ENCODE data around the gene FXYD4.

DNA sequence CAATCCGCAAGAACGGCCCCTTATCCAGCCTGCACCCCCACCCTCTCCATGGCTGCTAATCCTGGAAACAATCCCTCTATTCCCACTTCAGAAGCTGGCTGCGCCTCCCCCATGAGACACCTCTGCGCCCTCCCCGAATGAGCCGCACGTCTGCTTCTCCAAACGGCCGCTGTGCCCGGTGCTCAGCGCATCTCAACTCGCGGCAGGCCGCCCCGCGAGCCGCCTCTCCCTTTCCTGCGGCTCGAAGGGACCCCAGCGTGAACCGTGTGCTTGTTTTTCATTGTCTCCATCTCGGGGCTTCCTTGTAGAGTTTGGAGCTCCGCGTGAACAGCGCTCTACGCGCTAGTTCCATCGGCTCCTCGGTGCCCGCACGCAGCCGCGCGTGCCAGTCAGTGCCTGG, 20.8 kb upstream of the FXYD4 start:
- TF ChIP-seq POLR2A (IDR thresholded peaks at IDR 0.05), result no peak
- TF ChIP-seq, protein P1, sequence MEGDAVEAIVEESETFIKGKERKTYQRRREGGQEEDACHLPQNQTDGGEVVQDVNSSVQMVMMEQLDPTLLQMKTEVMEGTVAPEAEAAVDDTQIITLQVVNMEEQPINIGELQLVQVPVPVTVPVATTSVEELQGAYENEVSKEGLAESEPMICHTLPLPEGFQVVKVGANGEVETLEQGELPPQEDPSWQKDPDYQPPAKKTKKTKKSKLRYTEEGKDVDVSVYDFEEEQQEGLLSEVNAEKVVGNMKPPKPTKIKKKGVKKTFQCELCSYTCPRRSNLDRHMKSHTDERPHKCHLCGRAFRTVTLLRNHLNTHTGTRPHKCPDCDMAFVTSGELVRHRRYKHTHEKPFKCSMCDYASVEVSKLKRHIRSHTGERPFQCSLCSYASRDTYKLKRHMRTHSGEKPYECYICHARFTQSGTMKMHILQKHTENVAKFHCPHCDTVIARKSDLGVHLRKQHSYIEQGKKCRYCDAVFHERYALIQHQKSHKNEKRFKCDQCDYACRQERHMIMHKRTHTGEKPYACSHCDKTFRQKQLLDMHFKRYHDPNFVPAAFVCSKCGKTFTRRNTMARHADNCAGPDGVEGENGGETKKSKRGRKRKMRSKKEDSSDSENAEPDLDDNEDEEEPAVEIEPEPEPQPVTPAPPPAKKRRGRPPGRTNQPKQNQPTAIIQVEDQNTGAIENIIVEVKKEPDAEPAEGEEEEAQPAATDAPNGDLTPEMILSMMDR (IDR thresholded peaks at IDR 0.05), result no peak
